Measurements from ENCODE around the gene EMX1.

EMX1 gene

GRCh38 chr2:72945450-72946019 is 28.2 kb downstream of the EMX1 start:
- DNase-seq, result no peak

- DNase-seq, result no peak
These were observed 29.1 kb downstream of the EMX1 start for GRCh38 chr2:72946466-72946865.

- peak; percentile 91 for DNase-seq
These were observed 30.9 kb downstream of the EMX1 start for GRCh38 chr2:72947952-72948830.

GRCh38 chr2:72949045-72949444 is 31.7 kb downstream of the EMX1 start:
- no peak for DNase-seq

GRCh38 chr2:72949642-72950041 is 32.3 kb downstream of the EMX1 start:
- DNase-seq, result no peak

- no peak for DNase-seq
These were observed 33.4 kb downstream of the EMX1 start for GRCh38 chr2:72950558-72951255.

- no peak for DNase-seq
These were observed 34.2 kb downstream of the EMX1 start for GRCh38 chr2:72951303-72952095.

- peak; percentile 19 for DNase-seq
These were observed 34.9 kb downstream of the EMX1 start for GRCh38 chr2:72952110-72952823.

GRCh38 chr2:72952961-72953360 is 35.6 kb downstream of the EMX1 start:
- no peak for DNase-seq

- no peak for DNase-seq
These were observed 36.2 kb downstream of the EMX1 start for GRCh38 chr2:72953528-72953927.

GRCh38 chr2:72953976-72954375 is 36.7 kb downstream of the EMX1 start:
- no peak for DNase-seq

- DNase-seq, result no peak
These were observed 37.3 kb downstream of the EMX1 start for GRCh38 chr2:72954376-72955227.

GRCh38 chr2:72955228-72956049 is 38.1 kb downstream of the EMX1 start:
- peak; percentile 42 for DNase-seq

GRCh38 chr2:72956050-72956395 is 38.7 kb downstream of the EMX1 start:
- DNase-seq, result no peak

GRCh38 chr2:72956936-72957335 is 39.6 kb downstream of the EMX1 start:
- DNase-seq, result no peak

- no peak for DNase-seq
These were observed 41.4 kb downstream of the EMX1 start for GRCh38 chr2:72958542-72959385.

- no peak for DNase-seq
These were observed 42.2 kb downstream of the EMX1 start for GRCh38 chr2:72959554-72959953.

GRCh38 chr2:72959995-72960981 is 43.0 kb downstream of the EMX1 start:
- no peak for DNase-seq
